ENCODE measurements around the gene YJEFN3.

YJEFN3 gene

GRCh38 chr19:19523177-19523576, 5.5 kb upstream of the YJEFN3 start:
- H4K20me1 ChIP-seq (ENCODE audit: insufficient read depth, low read length, poor library complexity, severe bottlenecking), result peaks cover 42% of the 10 kb centered on the region
- H3K9me2 ChIP-seq (replicated peaks; ENCODE audit: low read depth, low read length), result no peaks in the 10 kb centered on the region
- no peaks in the 10 kb centered on the region for H3F3A ChIP-seq (ENCODE audit: low read depth)
- H3K4me1 ChIP-seq (ENCODE audit: insufficient read depth, low read length, poor library complexity, severe bottlenecking), result peaks cover 24% of the 10 kb centered on the region
- H3K36me3 ChIP-seq (ENCODE audit: insufficient read depth, low read length), result peaks cover 13% of the 10 kb centered on the region; the same call in 1 of the 2 replicates
- H2AFZ ChIP-seq (ENCODE audit: low read length), result no peak overlapping the region
- no peak overlapping the region for H3K9ac ChIP-seq (ENCODE audit: low read depth, low read length, poor library complexity, severe bottlenecking)
- H3K27me3 ChIP-seq (ENCODE audit: insufficient read depth, low read length, poor library complexity, severe bottlenecking), result no peaks in the 10 kb centered on the region
- H3K4me2 ChIP-seq (ENCODE audit: low read depth, low read length, poor library complexity, severe bottlenecking), result peak overlapping the region; percentile 4
- TF ChIP-seq CTCF (conservative IDR thresholded peaks at IDR 0.05; ENCODE audit: low read length) (no peak), EZH2phosphoT487 (IDR thresholded peaks at IDR 0.05; ENCODE audit: borderline replicate concordance) (no peak)
- H3K9me3 ChIP-seq (ENCODE audit: insufficient read depth, low read depth, low read length), result no peaks in the 10 kb centered on the region
- H3K79me2 ChIP-seq (ENCODE audit: insufficient read depth, low read length), result peaks cover 70% of the 10 kb centered on the region
- no peak overlapping the region for H3K4me3 ChIP-seq (ENCODE audit: low read length, poor library complexity, severe bottlenecking)

DNA sequence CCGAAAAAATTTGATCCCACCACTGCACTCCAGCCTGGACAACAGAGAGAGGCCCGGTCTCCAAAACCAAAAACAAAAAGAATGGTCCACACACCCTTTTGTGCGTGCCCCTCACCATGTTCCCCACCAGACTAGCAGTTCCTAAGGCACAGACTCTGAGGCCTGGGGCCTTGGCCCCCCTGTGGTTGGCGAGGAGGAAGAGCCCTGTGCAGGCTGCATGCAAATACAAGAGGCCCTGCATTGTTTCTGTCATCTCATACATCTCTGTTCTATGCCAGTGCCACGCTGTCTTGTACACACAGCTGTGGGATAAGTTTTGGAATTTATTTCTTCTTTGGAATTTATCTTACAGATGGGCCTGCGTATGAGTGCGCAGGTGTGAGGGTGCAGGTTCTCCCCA, 4.7 kb upstream of the YJEFN3 start:
- Histone ChIP-seq H3K9me2 (replicated peaks; ENCODE audit: low read depth, low read length) (no peaks in the 10 kb centered on the region), H3K79me2 (ENCODE audit: insufficient read depth, low read length) (peaks cover 62% of the 10 kb centered on the region), H4K20me1 (ENCODE audit: insufficient read depth, low read length, poor library complexity, severe bottlenecking) (peaks cover 42% of the 10 kb centered on the region), H3K9ac (ENCODE audit: low read depth, low read length, poor library complexity, severe bottlenecking) (no peak overlapping the region), H3K4me2 (ENCODE audit: low read depth, low read length, poor library complexity, severe bottlenecking) (peak overlapping the region; percentile 1), H2AFZ (ENCODE audit: low read length) (no peak overlapping the region), H3F3A (ENCODE audit: low read depth) (no peaks in the 10 kb centered on the region), H3K9me3 (ENCODE audit: insufficient read depth, low read depth, low read length) (no peaks in the 10 kb centered on the region), H3K4me1 (ENCODE audit: insufficient read depth, low read length, poor library complexity, severe bottlenecking) (peaks cover 23% of the 10 kb centered on the region), H3K4me3 (ENCODE audit: low read length, poor library complexity, severe bottlenecking) (no peak overlapping the region), H3K36me3 (ENCODE audit: insufficient read depth, low read length) (peaks cover 16% of the 10 kb centered on the region; the same call in 1 of the 2 replicates), H3K27me3 (ENCODE audit: insufficient read depth, low read length, poor library complexity, severe bottlenecking) (no peaks in the 10 kb centered on the region)
- TF ChIP-seq CTCF (conservative IDR thresholded peaks at IDR 0.05; ENCODE audit: low read length), result no peak
- no peak for TF ChIP-seq EZH2phosphoT487 (IDR thresholded peaks at IDR 0.05; ENCODE audit: borderline replicate concordance)

GRCh38 chr19:19525611-19526380, 2.9 kb upstream of the YJEFN3 start:
- Histone ChIP-seq H3K9me3 (ENCODE audit: insufficient read depth, low read depth, low read length) (no peaks in the 10 kb centered on the region), H3K36me3 (ENCODE audit: insufficient read depth, low read length) (peaks cover 14% of the 10 kb centered on the region; the same call in 1 of the 2 replicates), H3K9me2 (replicated peaks; ENCODE audit: low read depth, low read length) (no peaks in the 10 kb centered on the region), H3K4me1 (ENCODE audit: insufficient read depth, low read length, poor library complexity, severe bottlenecking) (peaks cover 16% of the 10 kb centered on the region), H3K4me2 (ENCODE audit: low read depth, low read length, poor library complexity, severe bottlenecking) (peak overlapping the region; percentile 40), H3K79me2 (ENCODE audit: insufficient read depth, low read length) (peaks cover 44% of the 10 kb centered on the region), H3K9ac (ENCODE audit: low read depth, low read length, poor library complexity, severe bottlenecking) (no peak overlapping the region), H3F3A (ENCODE audit: low read depth) (no peaks in the 10 kb centered on the region), H3K27me3 (ENCODE audit: insufficient read depth, low read length, poor library complexity, severe bottlenecking) (no peaks in the 10 kb centered on the region), H2AFZ (ENCODE audit: low read length) (no peak overlapping the region), H4K20me1 (ENCODE audit: insufficient read depth, low read length, poor library complexity, severe bottlenecking) (peaks cover 42% of the 10 kb centered on the region), H3K4me3 (ENCODE audit: low read length, poor library complexity, severe bottlenecking) (no peak overlapping the region)
- TF ChIP-seq EZH2phosphoT487 (IDR thresholded peaks at IDR 0.05; ENCODE audit: borderline replicate concordance) (no peak), CTCF (conservative IDR thresholded peaks at IDR 0.05; ENCODE audit: low read length) (no peak; the same call in 1 of the 2 replicates)

Data from Loucy (cell line).